Trophoblast cell (in vitro differentiated cells and primary cell): ENCODE measurements around the gene PRPH.
A peak's percentile ranks its signal among the peaks of the same experiment; 100 is the strongest.
"Not testable (repeated sequence)": the region's sequence is repeated elsewhere in the genome, so short reads cannot be mapped to it uniquely, and the experiment has no call there.

Experiments
- DNase-seq, 2 donors: peaks; one replicate each; pipeline ENCODE4 v3.0.0-alpha.2; 2016
- H2AFZ ChIP-seq: 2 replicates; pipeline ENCODE4 v1.6.1; 2013; ENCODE audit warnings: low read length, moderate library complexity, mild to moderate bottlenecking; ENCODE audit not compliant: insufficient read depth, poor library complexity
- H2AK5ac ChIP-seq: 2 replicates; pipeline ENCODE4 v1.6.1; 2013; ENCODE audit warnings: mild to moderate bottlenecking, low read length
- H2BK120ac ChIP-seq: 2 replicates; pipeline ENCODE4 v1.6.1; 2013; ENCODE audit warnings: low read length, mild to moderate bottlenecking, moderate library complexity; ENCODE audit not compliant: insufficient read depth, poor library complexity
- H2BK12ac ChIP-seq: 2 replicates; pipeline ENCODE4 v1.6.1; 2013; ENCODE audit warnings: mild to moderate bottlenecking, low read length, moderate library complexity
- H2BK5ac ChIP-seq: 2 replicates; pipeline ENCODE4 v1.6.1; 2013; ENCODE audit warnings: low read length, low read depth, moderate library complexity, mild to moderate bottlenecking; ENCODE audit not compliant: poor library complexity
- H3K14ac ChIP-seq: 2 replicates; pipeline ENCODE4 v1.6.1; 2013; ENCODE audit warnings: mild to moderate bottlenecking, low read length
- H3K18ac ChIP-seq: 2 replicates; pipeline ENCODE4 v1.6.1; 2013; ENCODE audit warnings: mild to moderate bottlenecking, low read length
- H3K23ac ChIP-seq: 2 replicates; pipeline ENCODE4 v1.6.1; 2013; ENCODE audit warnings: low read length
- H3K27ac ChIP-seq: 2 replicates; pipeline ENCODE4 v1.5.1; 2013; ENCODE audit warnings: low read depth, mild to moderate bottlenecking, inconsistent platforms, low read length, moderate library complexity
- H3K27me3 ChIP-seq: 2 replicates; pipeline ENCODE4 v1.6.1; 2013; ENCODE audit warnings: inconsistent platforms, mild to moderate bottlenecking, low read length, moderate library complexity; ENCODE audit not compliant: insufficient read depth
- H3K36me3 ChIP-seq, 2 experiments: 1 replicate in 1 of 2; 2 replicates in 1 of 2; pipeline ENCODE4 v1.6.1; 2013; ENCODE audit warnings: low read length in 2 of 2, mild to moderate bottlenecking in 2 of 2, moderate library complexity in 1 of 2; ENCODE audit not compliant: insufficient read depth in 2 of 2, control insufficient read depth in 1 of 2
- H3K4ac ChIP-seq: 2 replicates; pipeline ENCODE4 v1.6.1; 2013; ENCODE audit warnings: low read depth, mild to moderate bottlenecking, low read length, moderate library complexity
- H3K4me1 ChIP-seq, 2 experiments: 1 replicate in 1 of 2; 2 replicates in 1 of 2; pipeline ENCODE4 v1.6.1; 2013; ENCODE audit warnings: low read length in 2 of 2, mild to moderate bottlenecking in 2 of 2, moderate library complexity in 1 of 2; ENCODE audit not compliant: insufficient read depth in 2 of 2, control insufficient read depth in 1 of 2
- H3K4me2 ChIP-seq: 2 replicates; pipeline ENCODE4 v1.6.1; 2013; ENCODE audit warnings: inconsistent platforms, mild to moderate bottlenecking, low read length, moderate library complexity
- H3K4me3 ChIP-seq: 2 replicates; pipeline ENCODE4 v1.5.1; 2013; ENCODE audit warnings: mild to moderate bottlenecking, low read depth, low read length, inconsistent platforms
- H3K79me1 ChIP-seq: one replicate; pipeline ENCODE4 v1.6.1; 2013; ENCODE audit warnings: low read length
- H3K79me2 ChIP-seq: 2 replicates; pipeline ENCODE4 v1.6.1; 2013; ENCODE audit warnings: low read length, mild to moderate bottlenecking; ENCODE audit not compliant: control insufficient read depth, insufficient read depth, poor library complexity
- H3K9ac ChIP-seq: 2 replicates; pipeline ENCODE4 v1.6.1; 2013; ENCODE audit warnings: mild to moderate bottlenecking, low read length
- H3K9me3 ChIP-seq: 2 replicates; pipeline ENCODE4 v1.6.1; 2013; ENCODE audit warnings: low read depth, mild to moderate bottlenecking, control low read depth, inconsistent platforms, low read length; ENCODE audit not compliant: insufficient read depth
- H4K12ac ChIP-seq: 2 replicates; pipeline ENCODE4 v1.6.1; 2013; ENCODE audit warnings: low read depth, mild to moderate bottlenecking, low read length, moderate library complexity
- H4K8ac ChIP-seq: 2 replicates; pipeline ENCODE4 v1.6.1; 2013; ENCODE audit warnings: low read depth, mild to moderate bottlenecking, low read length, moderate library complexity
- H4K91ac ChIP-seq: one replicate; pipeline ENCODE4 v1.6.1; 2013; ENCODE audit warnings: low read depth, mild to moderate bottlenecking, low read length, moderate library complexity
- WGBS: extraction: QIAGEN DNeasy Blood & Tissue Kit; methylation state at CpG from one replicate; pipeline ENCODE4 v1.1.7; 2013; ENCODE audit warnings: missing lambda C conversion rate; ENCODE audit not compliant: insufficient read length, insufficient coverage; ENCODE audit errors: extremely low coverage; 5-methylcytosine and 5-hydroxymethylcytosine counted together

Gene PRPH

DNA sequence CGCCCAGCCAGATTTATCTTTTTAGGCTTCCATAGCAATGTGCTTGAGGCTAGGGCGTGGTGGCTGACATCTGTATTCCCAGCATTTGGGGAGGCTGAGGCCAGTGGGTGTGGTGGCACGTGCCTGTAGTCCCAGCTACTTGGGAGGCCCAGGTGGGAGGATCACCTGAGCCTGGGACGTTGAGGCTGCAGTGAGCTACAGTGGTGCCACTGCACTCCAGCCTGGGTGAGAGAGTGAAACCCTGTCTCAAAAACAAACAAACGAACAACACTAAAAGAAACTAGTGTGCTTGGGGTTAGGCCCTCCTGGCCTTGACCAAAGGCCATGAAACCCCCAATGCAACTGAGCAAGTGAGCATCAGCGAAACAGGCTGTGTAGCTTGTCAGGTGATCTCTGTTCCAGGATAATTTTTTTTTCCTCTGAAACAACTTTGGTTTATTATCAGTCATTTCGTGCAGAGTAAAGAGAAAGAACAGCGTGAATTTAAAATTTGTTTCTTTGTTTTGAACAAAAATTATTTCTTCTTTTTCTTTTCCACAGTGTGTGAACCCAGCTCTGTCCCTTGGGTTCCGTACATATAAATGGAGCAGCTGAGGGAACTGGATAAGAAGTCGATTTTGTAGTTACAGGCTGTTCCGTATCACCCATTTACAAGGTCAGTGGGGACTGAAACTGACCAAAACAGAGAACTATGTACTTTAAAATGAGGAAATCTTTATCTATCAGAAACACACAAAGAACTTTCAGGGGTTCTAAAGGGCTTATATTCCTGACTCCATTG, 38.9 kb upstream of the PRPH start:
- Histone ChIP-seq H3K9me3 (no peaks in the 10 kb centered on the region), H3K79me1 (no peaks in the 10 kb centered on the region), H4K91ac (no peak overlapping the region), H2BK120ac (no peak overlapping the region), H4K12ac (no peak overlapping the region), H3K9ac (no peak overlapping the region), H2AK5ac (no peak overlapping the region), H3K4ac (no peak overlapping the region), H3K4me3 (no peak overlapping the region), H3K4me2 (no peak overlapping the region), H2AFZ (no peak overlapping the region), H2BK12ac (no peak overlapping the region), H3K18ac (no peak overlapping the region), H3K27ac (no peak overlapping the region), H4K8ac (no peak overlapping the region), H3K36me3 (no peaks in the 10 kb centered on the region), H3K4me1 (peaks cover 0 to 3% of the 10 kb centered on the region in 2 experiments), H2BK5ac (no peak overlapping the region), H3K79me2 (no peaks in the 10 kb centered on the region), H3K27me3 (no peaks in the 10 kb centered on the region), H3K14ac (no peak overlapping the region), H3K23ac (no peak overlapping the region)
- DNase-seq: peak; percentile 56 to 69
- WGBS: no CpG with 5 or more reads among the region's 11 CpGs

DNA sequence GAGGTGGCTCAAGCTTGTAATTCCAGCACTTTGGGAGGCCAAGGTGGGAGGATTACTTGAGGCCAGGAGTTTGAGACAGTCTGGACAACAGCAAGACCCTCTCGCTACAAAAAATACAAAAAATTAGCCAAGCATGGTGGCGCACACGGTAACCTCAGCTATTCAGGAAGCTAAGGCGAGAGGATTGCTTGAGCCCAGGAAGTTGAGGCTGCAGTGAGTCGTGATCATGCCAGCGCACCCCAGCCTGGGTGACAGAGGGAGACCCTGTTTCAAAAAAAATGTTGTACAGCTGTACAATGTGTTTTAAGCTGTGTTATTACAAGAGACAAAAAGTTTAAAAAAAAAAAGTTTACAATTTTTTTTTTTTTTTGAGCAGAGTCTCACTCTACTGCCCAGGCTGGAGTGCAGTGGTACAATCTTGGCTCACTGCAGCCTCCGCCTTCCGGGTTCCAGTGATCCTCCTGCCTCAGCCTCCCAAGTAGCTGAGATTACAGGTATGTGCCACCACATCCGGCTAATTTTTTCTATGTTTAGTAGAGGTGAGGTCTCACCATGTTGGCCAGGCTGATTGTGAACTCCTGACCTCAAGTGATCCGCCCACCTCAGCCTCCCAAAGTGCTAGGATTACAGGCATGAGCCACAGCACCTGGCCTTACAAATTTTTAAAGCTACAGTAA, 37.3 kb upstream of the PRPH start:
- not testable (repeated sequence) for H3K4me2 ChIP-seq, H3K79me2 ChIP-seq, H3K9ac ChIP-seq, H4K91ac ChIP-seq, H3K27ac ChIP-seq, H2BK120ac ChIP-seq, H2BK5ac ChIP-seq, H3K9me3 ChIP-seq, H3K23ac ChIP-seq, H4K12ac ChIP-seq, H3K27me3 ChIP-seq, H2AK5ac ChIP-seq, H3K18ac ChIP-seq, H3K4ac ChIP-seq, H2AFZ ChIP-seq, H2BK12ac ChIP-seq, H3K4me1 ChIP-seq, H3K14ac ChIP-seq, H4K8ac ChIP-seq, DNase-seq, H3K4me3 ChIP-seq, H3K36me3 ChIP-seq, H3K79me1 ChIP-seq
- WGBS: no CpG with 5 or more reads among the region's 10 CpGs

DNA sequence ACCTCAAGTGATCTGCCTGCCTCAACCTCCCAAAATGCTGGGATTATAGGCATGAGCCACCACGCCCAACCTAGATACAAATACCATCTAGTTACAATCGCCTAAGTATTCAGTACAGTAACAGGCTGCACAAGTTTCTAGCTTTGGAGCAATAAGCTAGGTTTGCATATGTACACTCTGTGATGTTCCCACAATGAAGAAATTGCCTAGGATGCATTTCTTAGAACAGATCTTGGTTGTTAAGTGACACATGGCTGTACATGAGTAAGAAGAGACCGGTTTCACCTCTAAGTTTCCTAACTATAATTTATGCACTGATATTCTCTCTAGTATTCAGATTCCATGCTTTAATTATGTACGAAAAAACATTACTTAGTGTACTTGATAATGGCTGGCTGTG, 35.5 kb upstream of the PRPH start:
- Histone ChIP-seq H3K9ac (no peak overlapping the region), H3K4ac (no peak overlapping the region), H3K4me3 (no peak overlapping the region), H3K27ac (no peak overlapping the region), H3K79me2 (peaks cover 4% of the 10 kb centered on the region), H3K79me1 (peaks cover 4% of the 10 kb centered on the region), H3K36me3 (no peaks in the 10 kb centered on the region), H2BK5ac (no peak overlapping the region), H3K23ac (no peak overlapping the region), H3K18ac (no peak overlapping the region), H4K8ac (no peak overlapping the region), H3K9me3 (no peaks in the 10 kb centered on the region), H4K12ac (no peak overlapping the region), H2AFZ (no peak overlapping the region), H3K4me1 (no peaks in the 10 kb centered on the region), H2AK5ac (no peak overlapping the region), H4K91ac (no peak overlapping the region), H3K27me3 (no peaks in the 10 kb centered on the region), H2BK12ac (no peak overlapping the region), H2BK120ac (no peak overlapping the region), H3K4me2 (no peak overlapping the region), H3K14ac (no peak overlapping the region)
- no CpG with 5 or more reads among the region's 4 CpGs for WGBS
- DNase-seq: peak; percentile 54 to 84

- Histone ChIP-seq H2BK12ac (no peak overlapping the region), H2BK120ac (no peak overlapping the region), H2BK5ac (no peak overlapping the region), H3K27ac (no peak overlapping the region), H3K14ac (no peak overlapping the region), H3K79me2 (peaks cover 8% of the 10 kb centered on the region), H3K27me3 (no peaks in the 10 kb centered on the region), H3K9me3 (no peaks in the 10 kb centered on the region), H4K12ac (no peak overlapping the region), H4K91ac (no peak overlapping the region), H3K36me3 (no peaks in the 10 kb centered on the region), H3K4me1 (no peaks in the 10 kb centered on the region), H4K8ac (no peak overlapping the region), H3K4ac (no peak overlapping the region), H3K4me3 (no peak overlapping the region), H3K23ac (no peak overlapping the region), H2AK5ac (no peak overlapping the region), H2AFZ (no peak overlapping the region), H3K9ac (no peak overlapping the region), H3K4me2 (no peak overlapping the region), H3K18ac (no peak overlapping the region), H3K79me1 (peaks cover 8% of the 10 kb centered on the region)
- no CpG with 5 or more reads among the region's 3 CpGs for WGBS
- peak; percentile 71 to 84 for DNase-seq
Observed at GRCh38 chr12:49260166-49260565, 34.8 kb upstream of the PRPH start.
